GM21360 (cell line): Measurements from ENCODE around the gene NPAS3.

Experiments
- ATAC-seq: cut with Tn5 transposase; IDR thresholded peaks from one replicate; pipeline ENCODE4 v1.9.1; 2021; ENCODE audit warnings: mild to moderate bottlenecking, moderate library complexity; ENCODE audit not compliant: unreplicated experiment

Gene NPAS3

GRCh38 chr14:33505266-33505962, 566.7 kb downstream of the NPAS3 start:
- no peak for ATAC-seq

- ATAC-seq, result no peak
Observed at GRCh38 chr14:33505963-33506329, 567.3 kb downstream of the NPAS3 start.

DNA sequence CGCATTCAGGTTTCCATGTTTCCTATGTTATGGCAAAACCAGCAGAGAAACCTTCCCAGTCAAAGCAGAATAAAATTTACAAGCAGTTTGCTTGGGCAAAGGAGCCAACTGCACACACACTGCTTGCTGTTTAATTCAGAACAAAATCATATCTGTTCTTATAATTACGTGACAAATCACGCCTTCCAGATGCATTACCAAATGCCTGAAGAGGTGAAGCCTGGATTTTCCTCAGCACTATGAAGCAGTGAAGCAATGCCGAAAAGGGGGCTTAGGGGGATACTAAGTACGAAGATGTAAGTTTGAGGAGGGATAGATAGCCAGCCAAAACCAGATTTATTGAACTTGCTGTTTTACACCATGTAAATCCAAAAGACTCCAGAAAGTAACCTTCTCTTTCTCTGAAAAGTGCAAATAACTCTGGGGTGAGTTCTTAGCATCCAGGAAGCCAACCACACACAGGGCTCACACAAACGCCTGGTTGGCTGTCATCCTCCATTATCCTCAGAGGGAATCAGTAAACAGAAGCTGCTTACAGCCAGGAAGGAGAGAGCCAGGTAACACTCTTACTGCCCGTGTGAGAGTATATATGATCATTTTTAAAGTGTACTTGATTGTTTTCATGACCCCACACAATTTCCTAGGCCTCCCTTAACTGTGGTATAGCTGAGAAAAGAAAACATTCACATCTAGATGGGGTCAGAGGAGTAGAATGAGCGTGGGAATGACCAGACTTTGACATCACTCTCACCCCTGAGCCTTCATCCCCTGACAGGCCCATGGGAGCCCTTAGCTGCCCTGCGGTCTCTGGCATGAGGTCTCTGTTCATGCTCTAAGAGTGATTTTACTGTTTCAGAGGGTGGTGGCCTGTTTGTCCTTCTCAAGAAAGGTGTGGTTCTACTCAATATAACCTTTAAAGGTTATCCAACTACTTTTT, 569.7 kb downstream of the NPAS3 start:
- no peak for ATAC-seq

- ATAC-seq, result no peak
Observed at GRCh38 chr14:33509454-33509853, 570.8 kb downstream of the NPAS3 start.

DNA sequence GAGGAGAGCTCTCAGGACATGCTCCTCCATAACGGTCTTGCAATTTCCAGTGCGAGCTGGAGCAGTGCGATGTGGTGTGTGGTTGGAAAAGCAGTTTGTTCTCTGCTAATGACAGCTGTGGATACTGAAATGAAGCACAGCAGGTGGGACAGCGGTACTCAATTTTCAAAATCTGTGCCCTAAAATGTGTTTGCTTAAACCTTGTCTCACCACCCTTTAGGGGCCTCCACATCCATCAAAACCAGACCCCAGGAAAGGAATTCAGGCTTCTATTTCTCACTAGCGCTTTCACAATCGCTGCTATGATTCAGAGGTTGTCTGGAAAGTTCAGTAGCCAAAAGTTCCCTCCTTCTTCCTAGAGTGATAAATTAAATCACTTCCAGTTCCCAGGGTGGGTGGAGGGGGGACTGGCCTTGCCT, 571.4 kb downstream of the NPAS3 start:
- no peak for ATAC-seq

DNA sequence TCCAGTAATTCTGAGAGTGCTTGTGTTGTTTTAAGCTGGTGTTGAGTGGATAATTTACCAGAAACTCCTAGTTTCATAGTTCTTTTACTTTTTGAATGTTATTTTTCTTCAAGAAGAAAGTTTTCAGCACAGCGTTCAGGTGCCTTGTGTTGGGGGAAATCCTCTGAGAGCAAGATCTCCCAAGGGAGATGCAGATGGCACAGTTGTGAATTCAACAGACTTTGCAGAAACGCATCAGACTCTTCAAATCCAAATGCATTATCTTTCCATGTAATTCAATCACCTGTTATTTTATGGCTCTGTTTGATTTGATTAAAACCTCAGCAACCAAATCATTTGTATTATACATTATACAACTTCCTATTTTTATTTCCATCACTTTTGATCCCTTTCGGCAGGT, 572.3 kb downstream of the NPAS3 start:
- ATAC-seq, result no peak

DNA sequence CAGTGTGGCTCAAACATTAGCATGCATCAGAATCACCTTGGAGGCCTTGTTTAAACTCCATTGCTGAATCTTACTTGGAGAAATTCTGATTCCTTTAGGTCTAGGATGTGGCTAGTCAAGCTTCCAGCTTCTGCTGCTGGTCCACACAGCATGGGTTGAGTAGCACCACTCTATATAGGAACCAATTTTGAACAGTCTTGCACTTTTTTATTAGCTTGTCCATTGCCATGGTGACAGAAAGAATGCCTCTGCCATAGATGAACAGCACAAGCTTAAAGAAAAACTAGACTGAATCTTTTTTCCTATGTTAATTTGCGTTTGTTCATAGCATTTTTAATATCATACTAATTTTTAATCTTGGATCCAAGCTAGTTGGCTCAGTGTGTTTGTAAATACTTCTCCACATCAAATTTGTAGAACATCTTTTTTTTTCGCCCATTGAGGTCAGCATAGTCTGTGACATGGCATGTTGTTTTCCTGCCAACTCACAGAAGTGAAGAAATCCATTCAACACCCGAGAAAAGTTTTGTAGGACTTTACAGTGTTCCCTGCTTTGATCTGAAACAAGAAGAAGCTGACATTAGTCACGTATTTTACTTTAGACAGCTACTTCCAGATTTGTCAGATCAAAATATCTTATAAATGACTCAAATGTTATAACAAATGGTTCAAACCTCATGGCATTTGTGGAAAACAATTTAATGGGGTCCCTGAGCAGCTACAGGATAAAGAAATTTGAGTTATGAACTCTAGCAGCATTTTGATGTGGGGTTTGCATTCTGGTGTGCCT, 573.4 kb downstream of the NPAS3 start:
- ATAC-seq, result no peak

DNA sequence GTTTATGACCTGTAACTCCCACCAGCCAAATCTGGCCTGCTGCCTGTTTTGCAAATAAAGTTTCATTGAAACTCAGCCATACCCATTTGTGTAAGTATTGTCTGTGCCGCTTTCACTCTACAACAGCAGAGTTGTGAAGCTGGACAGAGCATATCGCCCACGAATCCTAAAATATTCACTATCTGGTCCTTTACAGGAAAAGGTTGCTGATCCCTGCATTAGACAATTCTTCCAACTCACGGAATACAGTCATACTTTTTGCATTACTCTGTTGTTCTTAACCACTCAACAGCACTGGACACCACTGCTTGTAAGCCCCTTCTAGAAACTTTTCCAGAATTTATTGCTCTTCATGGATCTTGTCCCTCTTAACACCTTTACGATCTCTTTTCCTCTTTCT, 576.8 kb downstream of the NPAS3 start:
- ATAC-seq, result no peak

DNA sequence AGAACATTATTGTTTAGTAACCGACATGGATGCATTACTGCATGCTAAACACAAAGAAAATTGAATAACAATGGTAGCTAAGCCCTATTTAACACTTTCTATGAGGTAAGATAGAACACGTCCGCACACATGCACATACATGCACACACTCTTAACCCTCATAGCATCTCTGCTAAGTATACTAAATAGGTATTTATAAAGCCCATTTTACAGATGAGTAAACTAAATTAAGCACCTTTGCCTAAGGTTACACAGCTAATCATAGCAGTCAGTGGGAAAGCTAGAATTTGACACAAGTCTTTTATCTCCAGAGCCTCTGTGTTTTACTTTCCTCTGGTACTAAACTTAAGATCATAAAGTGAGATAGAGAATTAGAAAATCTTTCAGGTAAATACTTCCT, 577.2 kb downstream of the NPAS3 start:
- ATAC-seq, result no peak

- ATAC-seq, result no peak
Observed at GRCh38 chr14:33516898-33517436, 578.3 kb downstream of the NPAS3 start.

- no peak for ATAC-seq
Observed at GRCh38 chr14:33521192-33521591, 582.5 kb downstream of the NPAS3 start.

DNA sequence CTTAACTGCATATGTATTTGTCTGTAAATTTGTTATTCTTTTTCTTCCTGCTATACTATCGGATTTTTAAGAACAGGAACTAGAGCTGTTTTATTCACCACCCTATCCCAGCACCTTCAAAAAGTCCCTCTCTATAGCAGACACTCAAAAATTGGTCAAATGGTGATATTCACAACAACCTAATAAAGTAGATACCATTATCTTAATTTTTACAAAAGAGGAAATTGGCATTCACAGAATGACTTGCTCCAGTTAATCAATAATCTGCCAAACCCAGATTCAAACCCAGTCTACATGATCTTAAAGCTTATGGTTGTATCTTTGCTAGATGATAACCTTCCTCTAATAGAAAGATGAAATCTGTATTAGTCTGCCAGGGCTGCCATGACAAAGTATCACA, 585.6 kb downstream of the NPAS3 start:
- ATAC-seq, result no peak

DNA sequence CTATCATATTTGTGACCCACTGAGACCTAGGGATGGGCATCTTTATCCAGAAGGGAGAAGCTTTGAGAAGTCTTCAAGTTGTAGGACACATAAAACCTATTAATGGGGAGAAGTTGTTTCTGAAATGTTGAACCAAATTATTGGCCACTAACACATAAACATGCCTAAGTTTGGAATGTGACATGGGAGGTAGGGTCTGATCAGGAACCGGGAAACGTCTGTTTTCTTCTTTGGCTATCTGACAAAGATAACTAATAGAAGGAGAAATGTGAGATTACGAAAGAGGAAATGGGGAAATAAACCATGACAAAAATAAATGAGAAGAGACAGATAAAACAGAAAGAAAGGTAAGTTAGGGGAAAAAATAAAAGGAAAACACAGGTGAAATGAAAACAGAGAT, 586.9 kb downstream of the NPAS3 start:
- no peak for ATAC-seq

- no peak for ATAC-seq
Observed at GRCh38 chr14:33527023-33527634, 588.5 kb downstream of the NPAS3 start.

- no peak for ATAC-seq
Observed at GRCh38 chr14:33528655-33529054, 590.0 kb downstream of the NPAS3 start.

- no peak for ATAC-seq
Observed at GRCh38 chr14:33529787-33530757, 591.4 kb downstream of the NPAS3 start.

DNA sequence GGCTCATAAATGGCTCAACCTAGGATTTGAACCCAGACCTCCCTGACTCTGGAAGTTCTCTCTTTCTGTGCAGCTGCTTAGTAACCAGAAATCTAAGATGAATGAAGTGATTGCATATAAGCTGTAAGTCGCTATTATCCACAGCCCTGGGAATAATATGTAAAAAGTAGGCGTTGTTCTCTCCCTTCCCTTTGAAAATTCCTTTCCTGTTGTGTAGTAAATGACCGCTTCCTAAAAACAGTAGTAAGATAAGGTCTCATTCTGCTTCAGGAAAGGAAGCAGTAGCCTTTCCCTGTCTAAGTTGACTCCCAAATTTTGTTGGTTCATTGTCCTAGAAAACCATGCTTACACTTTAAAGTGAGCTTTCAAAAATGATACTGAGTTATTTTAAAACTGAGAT, 593.9 kb downstream of the NPAS3 start:
- ATAC-seq, result no peak

DNA sequence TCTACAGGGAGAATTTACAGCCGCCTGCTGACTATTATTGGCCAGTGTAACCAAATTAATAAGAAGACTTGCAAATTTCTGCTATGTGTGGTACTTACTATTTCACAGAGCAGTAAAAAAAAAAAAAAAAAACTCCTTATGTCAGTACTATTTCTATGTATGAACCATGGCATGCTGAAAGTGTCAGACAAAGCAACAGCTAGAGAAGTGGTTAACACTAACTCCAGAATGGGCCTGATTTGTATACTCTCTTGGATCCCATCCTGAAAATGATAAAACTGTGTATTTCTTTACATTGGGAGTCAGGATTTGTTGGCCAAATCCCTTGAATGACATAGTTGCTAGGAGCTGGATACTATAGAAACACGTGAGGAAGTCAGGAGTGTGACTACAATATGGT, 595.4 kb downstream of the NPAS3 start:
- ATAC-seq, result no peak

DNA sequence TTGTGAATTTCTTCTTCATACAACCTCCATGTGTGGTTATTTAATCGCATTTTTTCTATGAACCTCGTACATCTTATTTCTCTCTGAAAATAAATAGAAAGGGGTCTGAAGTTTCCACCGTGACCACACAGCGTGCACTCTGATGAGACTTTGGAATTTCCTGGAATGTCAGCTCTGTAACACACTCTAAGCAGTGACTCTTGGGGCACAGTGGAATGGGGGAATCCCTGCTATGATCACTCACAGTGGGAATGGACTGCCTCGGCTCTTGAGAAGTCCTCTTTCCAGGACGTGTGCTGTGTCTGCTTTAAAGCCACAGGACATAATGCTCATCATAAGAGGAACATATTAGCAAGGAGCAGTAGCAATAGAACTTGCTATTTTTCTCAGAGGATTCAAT, 596.0 kb downstream of the NPAS3 start:
- ATAC-seq, result no peak

DNA sequence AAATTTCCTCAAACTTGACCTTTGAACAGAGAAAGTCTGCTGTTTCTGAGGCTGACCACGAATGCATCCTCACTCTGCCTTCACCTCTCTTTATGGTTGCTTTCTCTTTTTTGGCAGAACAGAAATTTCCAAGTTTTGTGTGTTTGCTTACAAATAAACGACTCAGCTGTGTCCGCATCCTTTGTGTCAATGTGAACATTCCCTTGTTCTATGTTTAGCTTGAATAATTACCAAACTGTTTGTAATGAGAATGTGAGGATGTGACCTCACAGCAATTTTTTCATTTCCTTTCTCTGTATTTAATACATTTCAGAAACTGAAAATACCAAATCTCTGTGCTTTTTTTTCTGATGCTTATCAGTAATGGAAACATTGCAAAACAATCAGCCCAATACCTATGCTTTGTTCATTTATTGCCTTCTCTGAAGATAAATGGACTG, 601.3 kb downstream of the NPAS3 start:
- no peak for ATAC-seq
